H1 (cell line): ENCODE data around the gene CARD14. TPM values are rescaled to one million over a fixed set of nuclear protein-coding genes. Genes with fewer than 3 reads are reported as not detected.

Experiments
- CTCF ChIA-PET: fragments of 300-600 bp; sonication (Branson Sonifier 250); formaldehyde crosslinking; loops from one replicate; lab custom pipeline; 2021; ENCODE audit not compliant: partially characterized antibody; lab: Charles Lee
- POLR2A ChIA-PET: fragments of 300-600 bp; sonication (Branson Sonifier 250); formaldehyde crosslinking; loops from one replicate; lab custom pipeline; 2021; ENCODE audit warnings: inconsistent platforms; ENCODE audit not compliant: partially characterized antibody; lab: Charles Lee
- DNase-seq, 2 experiments: peaks; one replicate each; pipeline versions ENCODE4 v3.0.0 to v3.0.0-alpha.2; 2010 to 2022; ENCODE audit warnings: low spot score in 2 of 2, low read depth in 1 of 2, mixed read lengths in 1 of 2
- FAIRE-seq: peaks from 2 replicates; lab custom pipeline; 2011; peaks lifted over from hg19 to GRCh38; lab: Jason Lieb, UNC
- H2AFZ ChIP-seq: 2 replicates; pipeline ENCODE4 v1.8.1; 2012; ENCODE audit warnings: low read length, inconsistent platforms
- H2AK5ac ChIP-seq: 2 replicates; pipeline ENCODE4 v1.6.1; 2013; ENCODE audit warnings: low read depth, low read length
- H2BK120ac ChIP-seq: replicated peaks from 2 replicates; pipeline ENCODE3; 2013; ENCODE audit warnings: low read depth, low read length, inconsistent platforms
- H2BK12ac ChIP-seq: 2 replicates; pipeline ENCODE4 v1.6.1; 2013; ENCODE audit warnings: low read depth, low read length
- H2BK15ac ChIP-seq: 2 replicates; pipeline ENCODE4 v1.6.1; 2013; ENCODE audit warnings: low read length
- H2BK20ac ChIP-seq: 2 replicates; pipeline ENCODE4 v1.6.1; 2013; ENCODE audit warnings: low read length
- H2BK5ac ChIP-seq: 2 replicates; pipeline ENCODE4 v1.6.1; 2013; ENCODE audit warnings: low read depth, low read length
- H3K14ac ChIP-seq: 2 replicates; pipeline ENCODE4 v1.6.1; 2013; ENCODE audit warnings: inconsistent platforms; ENCODE audit not compliant: insufficient read length
- H3K18ac ChIP-seq: 2 replicates; pipeline ENCODE4 v1.6.1; 2013; ENCODE audit warnings: low read length; ENCODE audit errors: extremely low read depth
- H3K23ac ChIP-seq: 2 replicates; pipeline ENCODE4 v1.6.1; 2013; ENCODE audit warnings: inconsistent platforms; ENCODE audit not compliant: insufficient read length
- H3K23me2 ChIP-seq: 2 replicates; pipeline ENCODE4 v1.6.1; 2013; ENCODE audit warnings: low read depth, low read length
- H3K27ac ChIP-seq: 2 replicates; pipeline ENCODE4 v1.6.1; 2011; ENCODE audit warnings: low read depth, low read length, inconsistent platforms
- H3K27me3 ChIP-seq, 4 experiments: replicated peaks in 1 of 4; 1 replicate in 1 of 4; 2 replicates in 3 of 4; pipeline versions ENCODE4 v1.6.1 to v1.8.1; 2011 to 2013; ENCODE audit warnings: low read length in 3 of 4, mild to moderate bottlenecking in 3 of 4, inconsistent platforms in 2 of 4, mixed read lengths in 2 of 4, moderate library complexity in 1 of 4; ENCODE audit not compliant: control insufficient read depth in 3 of 4, insufficient read depth in 3 of 4; ENCODE audit errors: extremely low read depth in 1 of 4
- H3K36me3 ChIP-seq, 4 experiments: 2 replicates each; pipeline versions ENCODE4 v1.6.1 to v1.8.1; 2011 to 2013; ENCODE audit warnings: mild to moderate bottlenecking in 4 of 4, low read length in 3 of 4, moderate library complexity in 2 of 4, control low read depth in 1 of 4, inconsistent platforms in 1 of 4; ENCODE audit not compliant: insufficient read depth in 4 of 4, control insufficient read depth in 2 of 4
- H3K4ac ChIP-seq: replicated peaks from 2 replicates; pipeline ENCODE3; 2013; ENCODE audit warnings: low read length, low read depth, mixed read lengths, inconsistent platforms; ENCODE audit not compliant: insufficient read length
- H3K4me1 ChIP-seq, 4 experiments: replicated peaks in 1 of 4; 1 replicate in 1 of 4; 2 replicates in 3 of 4; pipeline versions ENCODE4 v1.6.1 to v1.8.1; 2011 to 2013; ENCODE audit warnings: low read length in 3 of 4, inconsistent platforms in 2 of 4, mixed read lengths in 1 of 4; ENCODE audit not compliant: insufficient read depth in 4 of 4, control insufficient read depth in 3 of 4
- H3K4me2 ChIP-seq, 2 experiments: 2 replicates each; pipeline versions ENCODE4 v1.6.1 to v1.8.1; 2011 to 2013; ENCODE audit warnings: low read depth in 2 of 2, low read length in 2 of 2, control low read depth in 1 of 2, inconsistent platforms in 1 of 2, mild to moderate bottlenecking in 1 of 2; ENCODE audit not compliant: insufficient read depth in 1 of 2
- H3K4me3 ChIP-seq, 4 experiments: fragments of 200-600, 300-600 bp in 1 of 4; sonication (generic), shearing (Covaris generic), sonication (Bioruptor Twin) in 1 of 4; 2 replicates each; pipeline versions ENCODE4 v1.5.1 to v1.8.1; 2011 to 2016; ENCODE audit warnings: low read length in 4 of 4, low read depth in 3 of 4, control low read depth in 2 of 4, inconsistent platforms in 2 of 4, mild to moderate bottlenecking in 2 of 4, mixed read lengths in 1 of 4, moderate library complexity in 1 of 4; ENCODE audit not compliant: insufficient read depth in 2 of 4; ENCODE audit errors: extremely low read depth in 1 of 4
- H3K56ac ChIP-seq: replicated peaks from 2 replicates; pipeline ENCODE3; 2013; ENCODE audit warnings: low read depth, mild to moderate bottlenecking, mixed read lengths, low read length, inconsistent platforms; ENCODE audit not compliant: insufficient read length
- H3K79me1 ChIP-seq: 2 replicates; pipeline ENCODE4 v1.6.1; 2013; ENCODE audit warnings: low read depth, low read length, control low read depth
- H3K79me2 ChIP-seq, 2 experiments: 2 replicates each; pipeline versions ENCODE4 v1.6.1 to v1.8.1; 2012 to 2013; ENCODE audit warnings: low read length in 2 of 2, mild to moderate bottlenecking in 2 of 2, inconsistent platforms in 1 of 2; ENCODE audit not compliant: insufficient read depth in 2 of 2, control insufficient read depth in 1 of 2
- H3K9ac ChIP-seq, 4 experiments: replicated peaks in 1 of 4; 1 replicate in 1 of 4; 2 replicates in 3 of 4; pipeline versions ENCODE4 v1.6.1 to v1.8.1; 2011 to 2013; ENCODE audit warnings: low read depth in 3 of 4, low read length in 3 of 4, control low read depth in 2 of 4, mild to moderate bottlenecking in 2 of 4, moderate library complexity in 2 of 4, inconsistent platforms in 1 of 4; ENCODE audit errors: extremely low read depth in 1 of 4
- H3K9me3 ChIP-seq, 2 experiments: 2 replicates each; pipeline versions ENCODE4 v1.6.1 to v1.8.1; 2012 to 2013; ENCODE audit warnings: mild to moderate bottlenecking in 2 of 2, moderate library complexity in 2 of 2, control low read depth in 1 of 2, inconsistent platforms in 1 of 2, low read depth in 1 of 2, low read length in 1 of 2, mixed read lengths in 1 of 2; ENCODE audit not compliant: insufficient read depth in 2 of 2
- H4K20me1 ChIP-seq, 2 experiments: replicated peaks in 1 of 2; 2 replicates each; pipeline versions ENCODE3 to v1.8.1; 2011 to 2013; ENCODE audit warnings: inconsistent platforms in 2 of 2, low read length in 2 of 2, mild to moderate bottlenecking in 1 of 2; ENCODE audit not compliant: insufficient read depth in 2 of 2, control insufficient read depth in 1 of 2
- H4K5ac ChIP-seq: 2 replicates; pipeline ENCODE4 v1.6.1; 2013; ENCODE audit warnings: low read length, low read depth, mixed read lengths, inconsistent platforms; ENCODE audit not compliant: insufficient read length
- H4K8ac ChIP-seq: 2 replicates; pipeline ENCODE4 v1.8.0; 2013; ENCODE audit warnings: mild to moderate bottlenecking, moderate library complexity, low read length, inconsistent platforms; ENCODE audit not compliant: insufficient read depth; ENCODE audit errors: extremely low read depth
- H4K91ac ChIP-seq: replicated peaks from 2 replicates; pipeline ENCODE3; 2013; ENCODE audit warnings: low read length, mixed read lengths, inconsistent platforms; ENCODE audit not compliant: insufficient read length
- ATF2 ChIP-seq: IDR thresholded peaks from 2 replicates; pipeline ENCODE4 v1.6.1; 2012; ENCODE audit warnings: low read length, inconsistent platforms
- ATF3 ChIP-seq: IDR thresholded peaks from 2 replicates; pipeline ENCODE4 v1.6.1; 2011; ENCODE audit warnings: low read depth, mild to moderate bottlenecking, low read length; ENCODE audit not compliant: insufficient read depth
- BACH1 ChIP-seq: IDR thresholded peaks from 2 replicates; pipeline ENCODE4 v1.6.1; 2012; ENCODE audit warnings: low read length, improper control_type of control experiment
- E2F6 ChIP-seq: IDR thresholded peaks from 2 replicates; pipeline ENCODE4 v1.6.1; 2012; ENCODE audit warnings: inconsistent platforms
- RNF2 ChIP-seq: fragments of 200-900, 300-1000 bp; sonication (generic); IDR thresholded peaks from 2 replicates; pipeline ENCODE4 v1.7.1; 2016; ENCODE audit warnings: borderline replicate concordance, low read depth, mild to moderate bottlenecking, antibody characterized with exemption, low read length; ENCODE audit not compliant: poor library complexity, severe bottlenecking; ENCODE audit errors: missing control alignments
- TAF1 ChIP-seq: IDR thresholded peaks from 2 replicates; pipeline ENCODE4 v1.6.1; 2011; ENCODE audit warnings: mild to moderate bottlenecking, low read depth, low read length
- WGBS, 2 experiments: shearing (Covaris generic) in 1 of 2; methylation state at CpG; one replicate each; pipeline versions ENCODE4 v1.1.6 to v1.1.7; 2013 to 2015; ENCODE audit warnings: low lambda C conversion rate in 2 of 2, mixed read lengths in 2 of 2, inconsistent platforms in 1 of 2, low coverage in 1 of 2, missing lambda C conversion rate in 1 of 2; ENCODE audit not compliant: insufficient replicate concordance in 2 of 2, insufficient coverage in 1 of 2, insufficient read length in 1 of 2; ENCODE audit errors: extremely low coverage in 1 of 2, missing lambda C conversion rate in 1 of 2; 5-methylcytosine and 5-hydroxymethylcytosine counted together
- polyA plus RNA-seq, 7 experiments: library from polyadenylated mRNA; depleted of rRNA in 3 of 7; stranded (reverse) in 5 of 7; unstranded in 2 of 7; fragments of >200 nt in 5 of 7; fragments of 200-250 nt in 2 of 7; gene quantifications; 1 replicate in 5 of 7; 2 replicates in 1 of 7; 4 replicates in 1 of 7; pipeline versions ENCODE4 v1.2.1 to v1.2.3, GENCODE V29; 2011 to 2013; ENCODE audit warnings: missing spikeins in 2 of 7, mixed read lengths in 2 of 7
- total RNA-seq: library from RNA; stranded (reverse); fragmentation: NEBNext Ultra II Directional; extraction: Animal tissue kit (Norgen Biotek cat#: 25700); gene quantifications from 2 replicates; pipeline ENCODE4 v1.2.1, GENCODE V29; 2021

CARD14 gene
- total and polyA plus RNA-seq, 2 of the 8 experiments (the other 6 are each of a cell fraction or from before 2014, with no cell fraction given) = 0.08 TPM; not detected in 1

GRCh38 chr17:80130992-80131391, 38.8 kb upstream of the CARD14 start:
- Histone ChIP-seq H2AK5ac (no peak overlapping the region), H3K9me3 (no peaks in the 10 kb centered on the region), H3K4me3 (no peak overlapping the region), H3K23ac (no peak overlapping the region), H2BK12ac (no peak overlapping the region), H3K27me3 (no peaks in the 10 kb centered on the region), H4K5ac (no peak overlapping the region), H4K20me1 (peaks cover 0 to 4% of the 10 kb centered on the region in 2 experiments), H4K8ac (no peak overlapping the region), H2BK20ac (no peak overlapping the region), H4K91ac (no peak overlapping the region), H3K4me1 (peaks cover 0 to 3% (median 1%) of the 10 kb centered on the region in 4 experiments; a peak in 3 of 7 replicates), H3K79me1 (no peaks in the 10 kb centered on the region; the same call in 1 of the 2 replicates), H3K4ac (no peak overlapping the region), H3K23me2 (no peaks in the 10 kb centered on the region; the same call in 1 of the 2 replicates), H3K79me2 (no peaks in the 10 kb centered on the region), H3K56ac (no peak overlapping the region), H2BK15ac (no peak overlapping the region), H2BK5ac (no peak overlapping the region), H3K9ac (no peak overlapping the region), H3K27ac (no peak overlapping the region), H3K36me3 (peaks cover 12 to 34% (median 21%) of the 10 kb centered on the region in 4 experiments; a peak in 7 of 8 replicates), H3K18ac (no peak overlapping the region), H3K4me2 (no peak overlapping the region), H2BK120ac (no peak overlapping the region), H3K14ac (no peak overlapping the region), H2AFZ (no peak overlapping the region)
- TF ChIP-seq ATF2 (no peak), BACH1 (no peak), ATF3 (no peak), E2F6 (no peak), TAF1 (no peak), RNF2 (no peak)
- FAIRE-seq (no peak), DNase-seq (no peak)
- ChIA-PET POLR2A (interaction anchor here (1.0 to 1.7 kb wide), 2 partner anchors 8 to 10 kb away, joined by 3 to 4 read pairs; no protein-coding TSS in a partner anchor), CTCF (no interaction called here)
- 89% methylated on average over 3 of the region's 3 CpGs; no CpG with 5 or more reads in 1 of the 2 experiments for WGBS, 2 experiments
